T1000 (cell line): ENCODE measurements around the gene TANGO6.
"Not testable (repeated sequence)": the region's sequence is repeated elsewhere in the genome, so short reads cannot be mapped to it uniquely, and the experiment has no call there.

ENCODE experiments used
- DNase-seq: peaks from one replicate; lab custom pipeline; 2025; ENCODE audit warnings: mixed read lengths; lab: John Stamatoyannopoulos, UW

The TANGO6 gene

DNA sequence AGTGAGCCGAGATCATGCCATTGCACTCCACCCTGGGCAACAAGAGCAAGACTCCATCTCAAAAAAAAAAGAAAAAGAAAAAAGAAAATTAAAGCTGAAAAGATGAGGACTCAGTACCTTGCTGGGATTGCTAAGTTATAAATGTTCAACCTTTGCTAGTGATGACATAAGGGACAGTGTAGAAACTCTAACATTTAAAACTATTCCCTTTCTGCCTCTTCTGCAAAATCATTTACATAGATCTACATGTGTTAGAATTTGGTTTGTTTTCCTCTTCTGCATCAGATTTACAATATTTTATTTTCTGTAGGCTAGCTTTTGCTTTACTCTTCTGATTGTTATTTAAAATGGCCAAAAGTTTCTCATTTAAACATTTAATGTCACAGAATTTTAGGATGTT is 212.6 kb downstream of the TANGO6 start:
- no peak for DNase-seq

DNA sequence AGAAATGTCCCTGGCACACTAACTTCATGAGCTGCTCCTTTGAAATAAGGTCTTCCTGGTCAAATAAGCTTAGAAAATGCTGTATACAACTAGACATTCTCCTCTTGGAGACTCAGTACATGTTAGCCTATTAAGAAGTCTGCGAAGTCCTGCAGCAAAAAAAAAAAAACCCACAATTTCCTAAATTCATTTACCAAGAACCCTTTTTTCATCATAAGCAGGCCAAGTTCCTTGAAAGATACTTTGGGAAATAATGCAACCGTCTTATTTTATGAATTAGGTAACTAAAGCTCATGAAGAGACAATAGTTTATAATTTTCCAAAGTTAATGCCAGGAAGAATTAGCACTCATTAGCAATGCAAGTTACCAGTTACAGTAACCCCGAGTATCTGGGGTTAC is 213.1 kb downstream of the TANGO6 start:
- DNase-seq, result no peak

DNA sequence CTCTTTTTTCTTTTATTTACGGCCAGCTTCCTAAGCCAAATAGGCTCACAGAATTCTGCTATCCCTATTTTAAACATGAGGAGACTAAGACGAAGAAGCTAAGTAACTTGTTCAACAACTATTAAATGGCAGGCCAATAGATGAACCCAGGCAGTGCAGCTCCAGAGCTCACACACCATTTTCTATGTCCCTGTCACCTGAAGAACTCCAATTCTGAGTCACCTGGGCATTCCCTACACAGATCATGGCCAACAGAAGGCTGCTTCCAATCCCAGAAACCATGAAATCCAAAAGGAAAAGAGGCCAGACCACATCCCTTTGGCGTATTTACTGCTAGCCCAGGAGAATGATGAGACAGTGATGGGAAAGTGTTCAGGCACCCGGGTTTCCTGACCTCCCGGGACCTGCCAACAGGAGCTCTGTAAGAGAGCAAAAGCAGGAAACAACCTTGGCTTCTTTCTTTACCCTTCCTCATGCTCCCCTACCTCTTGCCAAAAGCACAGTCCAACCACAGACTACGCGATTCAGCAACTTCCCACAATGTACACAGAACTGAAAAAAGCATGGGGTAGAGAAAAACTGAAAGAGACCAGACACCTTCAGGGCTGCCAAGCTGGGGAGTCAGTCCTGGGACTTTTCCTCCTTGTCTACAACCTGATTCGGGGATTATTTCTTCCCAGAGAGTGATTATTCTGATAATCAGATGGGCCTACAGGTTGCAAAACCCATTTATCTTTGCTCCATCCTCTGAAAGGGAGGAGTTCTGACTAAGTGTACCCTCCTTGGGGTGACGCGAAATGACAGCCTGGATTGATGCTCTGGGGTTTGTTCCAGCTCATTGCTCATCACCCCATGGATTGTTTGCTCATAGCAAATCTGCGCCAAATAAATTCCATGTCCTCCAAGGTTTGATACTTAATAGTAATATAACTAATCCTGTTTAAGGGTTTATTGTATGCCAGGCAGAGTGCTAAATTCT is 214.4 kb downstream of the TANGO6 start:
- peak; percentile 57 for DNase-seq

DNA sequence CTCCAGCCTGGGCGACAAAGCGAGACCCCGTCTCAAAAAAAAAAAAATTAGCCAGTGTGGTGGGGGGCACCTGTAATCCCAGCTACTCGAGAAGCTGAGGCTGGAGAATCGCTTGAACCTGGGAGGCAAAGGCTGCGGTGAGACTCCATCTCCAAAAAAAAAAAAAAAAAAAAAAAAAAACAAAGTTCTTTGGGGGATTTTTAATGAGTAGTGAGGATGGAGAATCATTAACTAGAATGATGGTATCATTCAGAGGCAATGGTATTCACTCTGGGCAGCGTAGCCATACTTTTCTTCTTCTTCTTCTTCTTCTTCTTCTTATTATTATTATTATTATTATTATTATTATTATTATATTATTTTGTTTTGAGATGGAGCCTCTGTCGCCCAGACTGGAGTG is 220.2 kb downstream of the TANGO6 start:
- not testable (repeated sequence) for DNase-seq

DNA sequence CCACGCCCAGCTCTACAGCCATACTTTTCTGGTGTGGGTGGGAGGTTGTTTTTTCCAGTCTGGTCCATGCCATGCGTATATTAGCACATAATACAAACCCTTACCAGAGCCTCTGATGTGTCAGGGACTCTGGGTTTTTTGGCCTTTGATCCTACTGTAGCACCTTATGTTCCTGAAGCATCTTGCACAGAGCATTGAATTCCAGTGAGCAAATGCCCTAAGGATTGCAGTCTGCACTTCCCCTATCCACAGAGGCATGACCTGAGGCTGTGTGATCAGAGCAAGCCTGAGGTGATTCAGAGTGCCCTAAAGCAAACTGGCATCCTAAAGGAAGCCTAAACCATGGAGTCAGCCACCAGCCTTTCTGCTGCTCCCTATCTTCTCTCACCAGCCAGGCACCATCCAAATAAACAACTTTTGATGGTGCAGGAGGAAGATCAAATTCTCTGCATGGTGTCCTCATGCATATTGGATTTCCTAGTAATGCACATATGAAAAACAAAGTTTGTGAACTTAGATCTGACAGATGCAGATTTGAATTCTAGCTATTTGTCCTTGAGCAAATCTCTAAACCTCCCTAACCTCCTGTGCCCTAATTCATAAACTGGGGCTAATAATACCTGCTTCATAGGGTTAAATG is 220.9 kb downstream of the TANGO6 start:
- peak; percentile 73 for DNase-seq

DNA sequence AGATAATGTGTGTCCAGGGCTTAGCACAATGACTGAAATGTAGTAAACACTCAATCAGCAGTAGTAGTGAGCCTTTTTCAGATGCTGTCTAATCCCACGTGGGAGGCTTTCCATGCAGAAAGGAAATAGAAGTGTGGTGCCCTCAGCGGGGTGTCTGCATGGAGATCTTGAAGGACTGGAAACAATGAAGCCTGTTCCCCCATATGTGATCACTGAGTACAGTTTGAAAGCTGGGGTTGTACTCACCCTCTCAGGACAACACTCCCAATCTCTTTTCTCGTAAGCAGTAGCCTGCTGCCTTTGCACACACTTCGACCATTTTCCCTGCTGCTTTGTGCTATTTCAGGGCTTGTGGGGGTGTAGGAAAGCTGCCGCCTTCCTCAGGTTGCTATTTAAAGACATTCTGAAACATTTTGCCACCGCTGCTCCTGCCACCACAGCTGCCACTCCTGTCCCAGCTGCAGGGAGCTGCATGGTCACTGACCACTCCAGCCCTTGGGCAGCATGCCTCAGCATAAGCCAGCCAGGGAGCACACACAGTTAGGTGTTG is 221.5 kb downstream of the TANGO6 start:
- DNase-seq, result no peak

DNA sequence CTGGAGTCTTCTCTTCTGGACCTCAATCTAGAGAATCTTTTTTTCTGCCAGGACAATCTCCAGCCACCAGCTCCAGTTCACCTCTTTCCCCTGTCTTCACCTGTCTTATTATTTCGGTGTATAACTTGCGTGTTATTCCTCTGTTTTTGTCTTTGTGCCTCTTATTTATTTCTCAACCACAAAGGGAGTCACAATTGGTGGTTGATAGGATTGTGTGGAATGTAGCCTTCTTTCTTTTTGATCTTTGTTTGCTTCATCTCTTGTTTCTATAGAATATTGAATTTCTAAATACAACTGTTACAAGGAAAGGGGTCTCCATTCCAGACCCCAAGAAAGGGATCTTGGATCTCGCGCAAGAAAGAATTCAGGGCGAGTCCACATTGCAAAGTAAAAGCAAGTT is 226.2 kb downstream of the TANGO6 start:
- no peak for DNase-seq

DNA sequence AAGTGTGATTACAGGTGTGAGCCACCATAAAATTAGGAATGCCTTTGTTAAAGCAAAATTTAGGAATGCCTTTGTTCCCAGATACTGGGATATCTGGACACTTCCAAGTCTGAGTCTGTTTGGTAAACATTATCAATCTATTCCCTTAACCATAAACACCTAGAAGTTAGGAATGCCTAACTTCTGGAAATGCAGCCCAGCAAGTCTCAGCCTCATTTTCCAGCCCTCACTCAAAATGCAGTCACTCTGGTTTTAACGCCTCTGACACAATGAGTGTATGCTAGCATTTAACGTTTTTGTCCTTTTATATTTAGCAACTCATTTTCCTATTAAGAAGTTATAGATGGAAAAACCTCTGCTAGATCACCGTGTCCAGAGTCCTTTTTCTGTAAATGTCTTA is 227.7 kb downstream of the TANGO6 start:
- no peak for DNase-seq

DNA sequence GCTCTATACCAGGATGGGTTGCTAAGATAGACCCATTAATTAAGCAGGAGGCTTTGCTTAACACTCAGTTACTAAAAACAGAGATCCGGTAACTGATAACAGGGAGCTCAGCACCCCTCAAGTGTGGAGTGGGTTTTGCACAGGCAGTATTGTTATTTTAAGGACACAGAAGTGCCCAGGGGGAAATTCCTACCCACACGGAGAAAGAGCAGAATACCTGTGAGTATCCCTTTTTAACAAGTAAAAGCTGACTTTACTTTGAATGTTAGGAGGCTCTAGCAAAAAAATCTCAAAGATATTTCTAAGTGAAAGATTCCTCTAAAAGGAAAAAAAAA is 229.3 kb downstream of the TANGO6 start:
- no peak for DNase-seq

DNA sequence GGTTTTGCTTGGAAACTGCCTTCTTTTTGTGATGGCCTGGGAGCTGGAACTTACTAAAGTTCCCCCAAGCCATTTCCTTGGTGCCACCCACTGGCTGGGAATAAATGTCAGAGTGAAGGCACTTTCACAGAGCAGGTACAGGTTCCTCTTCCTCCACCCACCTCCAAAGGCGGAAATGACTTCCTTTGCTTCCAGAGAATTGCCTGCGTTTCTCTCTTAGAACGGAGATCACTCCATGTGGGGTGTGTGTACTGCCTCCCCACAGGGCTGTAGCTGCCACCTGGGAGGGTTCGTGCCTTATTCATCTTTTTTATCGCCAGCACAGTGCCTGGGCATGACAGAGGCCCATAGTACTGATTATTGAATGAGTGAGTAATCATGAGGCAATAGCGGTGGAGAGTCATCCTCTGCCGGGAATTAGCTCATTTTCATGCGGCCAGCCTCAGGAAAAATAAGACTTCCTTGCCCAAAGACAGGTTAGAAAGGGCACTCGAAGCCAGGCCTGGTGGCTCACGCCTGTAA is 229.9 kb downstream of the TANGO6 start:
- DNase-seq, result peak; percentile 70

DNA sequence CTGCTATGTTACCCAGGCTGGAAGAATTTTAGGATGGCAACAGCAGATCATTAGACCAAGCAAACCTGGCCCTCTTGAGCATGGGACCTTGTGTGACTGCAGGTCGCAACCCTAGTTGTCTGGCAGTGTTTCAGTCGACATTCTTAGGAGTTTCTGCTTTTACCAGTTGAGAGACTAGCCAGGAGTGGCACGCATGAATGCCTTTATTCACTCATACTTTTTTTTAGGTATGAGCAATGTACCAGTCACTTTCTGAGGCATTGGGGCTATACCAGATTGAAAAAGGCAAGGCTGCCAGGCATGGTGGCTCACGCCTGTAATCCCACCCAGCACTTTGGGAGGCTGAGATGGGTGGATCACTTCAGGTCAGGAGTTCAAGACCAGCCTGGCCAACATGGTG is 233.9 kb downstream of the TANGO6 start:
- DNase-seq, result no peak

DNA sequence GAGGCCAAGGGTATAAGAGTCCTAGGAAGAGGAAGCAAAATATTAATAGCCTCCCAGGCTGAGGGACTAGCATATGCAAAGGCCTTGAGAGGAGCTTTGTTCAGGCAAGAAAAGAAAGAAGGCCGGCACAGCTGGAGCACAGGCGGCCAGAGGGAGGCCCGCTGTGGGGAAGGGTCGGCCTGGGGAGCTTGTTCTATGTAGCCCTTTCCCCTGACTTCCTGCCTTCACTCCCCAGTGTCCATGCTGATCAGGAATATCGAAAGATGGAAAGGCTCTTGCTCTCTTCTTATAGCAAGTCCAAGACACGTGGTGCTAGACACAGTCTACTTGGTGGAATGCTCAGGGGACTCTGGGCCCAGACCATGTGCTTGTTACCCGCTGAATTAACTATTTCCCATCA is 234.7 kb downstream of the TANGO6 start:
- DNase-seq, result no peak

DNA sequence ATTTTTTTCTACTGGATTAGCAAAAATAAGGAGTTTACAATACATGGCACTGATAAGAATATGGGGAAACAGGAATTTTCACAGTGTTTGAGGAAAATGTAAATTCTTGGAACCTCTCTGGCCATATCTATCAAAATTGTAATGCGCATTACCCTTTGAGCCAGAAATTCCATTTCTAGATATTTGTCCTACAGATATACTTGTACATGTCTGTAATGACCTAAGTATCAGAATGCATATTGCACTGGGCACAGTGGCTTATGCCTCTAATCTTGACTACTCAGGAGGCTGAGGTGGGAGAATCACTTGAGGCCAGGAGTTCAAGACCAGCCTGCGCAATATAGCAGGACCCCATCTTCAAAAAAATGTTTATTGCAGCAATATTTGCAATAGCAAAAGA is 236.4 kb downstream of the TANGO6 start:
- no peak for DNase-seq

DNA sequence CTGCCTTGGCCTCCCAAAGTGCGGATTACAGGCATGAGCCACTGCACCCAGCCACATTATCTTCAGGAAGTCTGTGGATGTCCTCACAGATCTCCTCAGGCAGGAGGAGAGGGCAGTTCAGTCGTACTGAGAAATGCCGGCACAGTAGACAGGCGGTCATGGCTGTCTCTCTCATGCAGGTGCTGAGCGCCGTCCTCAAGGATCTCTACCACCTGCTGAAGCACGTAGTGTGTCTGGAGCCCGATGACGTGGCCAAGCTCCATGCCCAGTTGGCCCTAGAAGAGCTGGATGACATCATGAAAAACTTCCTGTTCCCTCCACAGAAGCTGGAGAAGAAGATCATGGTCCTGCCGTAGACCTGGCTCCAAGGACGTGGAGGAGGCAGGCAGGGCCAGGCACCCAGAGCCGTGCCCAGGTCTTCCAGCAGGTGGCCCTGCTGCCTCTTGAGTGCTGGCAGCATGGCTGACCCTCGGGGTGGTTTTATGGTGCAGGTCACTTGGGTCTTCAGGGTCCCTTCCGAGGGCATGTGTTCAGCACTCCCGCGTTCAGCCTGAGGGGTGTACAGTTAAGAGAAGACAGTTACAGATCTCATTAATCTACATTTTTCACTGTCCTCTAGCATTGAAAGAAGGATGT is 240.1 kb downstream of the TANGO6 start:
- no peak for DNase-seq

DNA sequence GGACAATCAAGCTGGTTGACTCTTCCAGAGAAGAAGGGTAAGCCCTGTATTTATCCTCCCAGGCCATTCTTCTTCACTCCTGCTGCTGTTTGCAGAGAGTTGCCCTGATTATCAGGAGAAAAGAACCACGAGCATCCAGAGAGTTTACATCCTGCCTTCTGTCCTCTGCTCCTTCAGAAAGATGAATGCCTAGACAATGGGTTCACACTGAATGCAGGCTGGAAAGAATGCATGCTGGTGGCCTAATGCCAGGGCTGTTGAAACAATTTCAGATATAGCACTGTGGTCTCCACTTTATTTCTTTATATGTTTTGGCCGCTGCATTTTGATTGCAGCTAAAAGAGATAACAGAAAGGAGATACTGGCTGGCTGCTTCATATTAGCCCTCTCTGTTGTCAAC is 241.0 kb downstream of the TANGO6 start:
- DNase-seq, result no peak

DNA sequence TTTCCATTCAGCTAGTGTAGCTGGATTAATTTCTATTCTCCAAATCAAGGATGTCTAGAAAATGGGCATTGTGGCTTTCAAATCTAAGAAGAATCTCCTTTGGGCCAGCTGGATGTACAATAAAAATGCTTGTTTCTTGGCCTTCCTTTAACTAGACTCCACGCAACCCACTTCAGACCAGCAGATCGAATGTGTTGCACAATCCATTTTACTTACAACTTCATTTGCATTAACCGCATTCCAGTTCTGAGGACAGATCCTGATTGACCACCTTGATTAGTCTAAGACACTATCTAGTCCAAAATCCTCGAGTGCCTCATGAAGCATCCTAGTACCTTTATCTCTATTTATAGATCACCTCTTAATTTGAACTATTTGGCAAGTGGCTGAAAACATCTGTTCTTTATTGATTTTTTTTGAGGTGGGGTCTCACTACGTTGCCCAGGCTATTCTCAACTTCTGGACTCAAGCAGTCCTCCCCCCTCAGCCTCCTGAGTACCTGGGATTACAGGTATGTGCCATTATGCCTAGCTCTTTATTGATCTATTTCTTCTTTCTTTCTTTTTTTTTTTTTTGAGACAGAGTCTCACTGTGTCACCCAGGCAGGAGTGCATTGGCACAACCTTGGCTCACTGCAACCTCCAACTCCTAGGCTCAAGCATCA is 241.8 kb downstream of the TANGO6 start:
- DNase-seq, result no peak

DNA sequence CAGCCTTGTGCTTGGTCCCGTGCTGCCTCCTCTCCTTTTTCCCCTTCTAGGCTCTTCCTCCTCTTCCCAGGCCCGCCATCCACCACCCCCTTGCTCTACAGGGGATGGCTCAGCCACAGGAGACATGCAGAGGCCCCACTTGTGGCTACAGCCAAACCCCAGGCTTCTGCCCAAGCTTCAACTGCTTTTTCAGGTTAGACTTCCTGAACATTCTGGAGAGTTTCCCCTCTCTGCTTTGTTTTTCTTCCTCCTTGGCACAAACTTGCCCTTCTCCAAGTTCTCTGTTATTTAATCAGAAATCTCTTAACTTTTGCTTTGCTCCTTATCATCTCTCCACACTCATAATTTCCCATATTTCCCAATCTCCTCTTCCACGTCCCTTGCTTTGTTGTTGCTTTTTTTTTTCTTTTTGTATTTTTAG is 243.8 kb downstream of the TANGO6 start:
- DNase-seq, result no peak

DNA sequence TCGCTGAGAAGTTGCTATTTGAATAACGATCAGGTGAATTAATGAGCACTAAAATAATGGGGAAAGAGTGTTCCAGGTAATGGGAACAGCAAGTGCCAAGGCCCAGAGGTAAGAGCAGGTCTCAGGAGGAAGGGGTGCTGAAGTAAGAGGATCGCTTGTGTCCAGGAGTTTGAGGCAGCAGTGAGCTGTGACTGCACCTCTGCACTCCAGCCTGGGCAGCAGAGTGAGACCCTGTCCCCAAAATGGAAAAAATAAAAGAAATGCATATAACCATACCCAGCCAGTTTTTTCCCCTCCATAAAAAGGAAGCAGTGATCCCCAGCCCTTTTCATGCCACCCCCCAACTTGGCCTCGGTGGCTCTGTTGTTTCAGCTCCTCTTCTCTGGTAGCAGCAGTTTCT is 245.4 kb downstream of the TANGO6 start:
- no peak for DNase-seq

DNA sequence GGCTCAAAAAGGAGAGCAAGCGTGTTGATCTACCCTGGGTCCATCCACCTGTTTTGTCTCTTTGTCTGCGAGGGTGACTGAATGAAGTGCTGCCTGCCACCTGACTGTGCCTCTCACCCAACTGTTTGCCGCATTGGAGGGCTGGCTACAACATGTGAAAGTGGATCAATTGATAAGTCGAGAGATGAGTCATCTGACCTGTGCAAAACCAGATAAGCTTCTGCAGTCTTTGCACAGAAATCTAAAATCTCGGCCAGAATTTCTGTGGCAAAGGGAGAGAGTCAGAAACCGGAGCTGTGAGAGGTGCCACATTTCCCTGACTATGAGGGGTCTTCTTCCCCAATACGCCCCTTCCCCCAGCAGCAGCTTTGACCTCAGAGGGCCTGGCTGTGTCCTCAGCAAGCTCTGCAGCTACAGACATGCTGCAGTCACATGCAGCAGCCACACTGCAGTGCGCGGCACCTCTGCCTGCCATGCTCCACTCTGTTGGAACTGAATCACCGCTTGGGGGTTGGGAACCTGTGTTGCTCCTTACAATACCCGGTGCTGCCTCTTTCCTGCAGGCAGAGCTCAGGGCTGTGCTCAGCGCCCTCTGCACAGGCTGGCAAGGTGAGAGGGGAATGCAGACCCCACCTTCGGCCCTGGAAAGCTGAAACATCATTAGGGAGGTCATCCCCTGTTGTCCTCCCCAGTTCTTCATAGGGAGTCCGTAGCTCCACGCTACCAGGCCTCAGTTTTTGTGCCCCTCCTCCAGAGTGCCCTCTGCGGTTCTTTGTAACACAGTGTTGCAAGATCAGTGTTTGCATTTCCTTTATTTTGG is 246.0 kb downstream of the TANGO6 start:
- DNase-seq, result no peak

DNA sequence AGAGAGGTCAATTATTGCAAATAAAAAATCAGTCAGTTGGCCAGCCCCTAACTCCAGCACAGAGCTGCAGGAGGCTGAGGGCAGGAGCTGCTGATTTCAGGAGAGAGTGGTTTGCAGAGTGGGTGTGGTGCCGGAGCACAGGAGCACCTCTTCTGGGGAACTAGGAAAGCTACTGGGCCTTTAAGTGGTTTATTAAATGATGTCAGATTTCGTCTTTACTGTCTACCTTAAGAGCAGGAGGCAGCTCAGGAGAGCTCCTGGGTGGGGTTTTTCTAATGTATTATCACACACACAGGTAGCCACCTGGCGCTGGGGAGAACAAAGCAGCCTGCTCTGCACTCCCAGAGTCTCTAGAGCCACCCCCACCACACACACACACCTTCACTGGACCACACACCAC is 250.6 kb downstream of the TANGO6 start:
- DNase-seq, result no peak

DNA sequence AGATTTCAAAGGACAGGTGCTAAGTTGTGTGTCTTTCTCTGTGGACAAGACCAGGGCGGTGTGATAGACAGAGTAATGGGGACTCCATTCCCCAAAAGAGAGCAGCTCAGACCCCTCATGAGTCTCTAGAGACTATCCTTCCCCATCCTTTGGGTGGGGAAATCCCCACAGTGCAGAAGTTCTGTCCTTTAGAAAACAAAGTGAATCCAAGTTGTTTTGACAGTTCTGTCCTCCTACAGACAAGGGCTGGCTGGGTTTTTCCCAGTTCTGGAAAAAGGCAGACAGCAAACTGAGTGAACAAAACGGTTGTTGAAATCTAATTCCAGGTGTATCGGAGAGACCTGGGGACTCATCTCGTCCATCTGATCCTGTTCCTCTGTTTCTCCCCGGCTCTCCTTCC is 251.2 kb downstream of the TANGO6 start:
- DNase-seq, result no peak
